Stomach (tissue), 4 donors: ENCODE results near the gene HUS1.
"Not testable (repeated sequence)": the region's sequence is repeated elsewhere in the genome, so short reads cannot be mapped to it uniquely, and the experiment has no call there.

Source experiments
- EP300 ChIP-seq: sonication (generic); formaldehyde crosslinking; IDR thresholded peaks from one replicate; pipeline ENCODE4 v1.6.1; 2017; ENCODE audit warnings: antibody characterized with exemption
- POLR2A ChIP-seq, 4 donors: fragments of 450-650 bp; IDR thresholded peaks; one replicate each; pipeline ENCODE4 v1.6.1; 2016; ENCODE audit warnings: antibody characterized with exemption in 4 of 4, control low read depth in 2 of 4, mild to moderate bottlenecking in 1 of 4, moderate library complexity in 1 of 4
- POLR2AphosphoS5 ChIP-seq, 3 donors: sonication (generic); formaldehyde crosslinking; IDR thresholded peaks; one replicate each; pipeline ENCODE4 v1.6.1; 2016; ENCODE audit warnings: antibody characterized with exemption in 3 of 3
- TF ChIP-seq, protein P1 (sequence below), 7 experiments: fragments of 450-650 bp in 4 of 7; fragments of 200-600 bp in 3 of 7; sonication (generic) in 3 of 7; IDR thresholded peaks; one replicate each; pipeline ENCODE4 v1.5.1; 2016 to 2019; ENCODE audit warnings: antibody characterized with exemption in 7 of 7, control low read depth in 2 of 7, mild to moderate bottlenecking in 1 of 7

DNA sequence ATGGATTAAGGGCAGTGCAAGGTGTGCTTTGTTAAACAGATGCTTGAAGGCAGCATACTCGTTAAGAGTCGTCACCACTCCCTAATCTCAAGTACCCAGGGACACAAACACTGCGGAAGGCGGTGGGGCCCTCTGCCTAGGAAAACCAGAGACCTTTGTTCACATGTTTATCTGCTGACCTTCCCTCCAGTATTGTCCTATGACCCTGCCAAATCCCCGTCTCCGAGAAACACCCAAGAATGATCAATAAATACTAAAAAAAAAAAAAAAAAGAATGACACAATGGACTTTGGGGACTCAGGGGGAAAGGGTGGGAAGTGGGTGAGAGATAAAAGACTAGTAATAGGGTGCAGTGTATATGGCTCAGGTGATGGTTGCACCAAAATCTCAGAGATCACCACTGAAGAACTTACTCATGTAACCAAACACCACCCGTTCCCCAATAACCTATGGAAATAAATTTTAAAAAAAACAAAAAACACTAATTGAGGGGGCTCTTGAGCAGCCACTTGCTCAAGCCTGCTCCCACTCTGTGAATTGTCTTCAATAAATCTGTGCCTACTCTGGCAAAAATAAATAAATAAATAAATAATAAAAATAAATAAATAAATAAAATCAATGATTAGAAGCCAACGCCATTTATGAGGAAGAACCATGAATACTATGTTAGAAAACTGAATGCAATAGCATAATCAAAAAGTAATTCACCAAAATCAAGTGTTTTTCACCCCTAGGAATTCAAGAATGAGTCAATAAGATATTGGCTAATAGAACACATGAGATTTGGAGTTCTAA lies 56.1 kb downstream of the HUS1 start:
- TF ChIP-seq, protein P1, sequence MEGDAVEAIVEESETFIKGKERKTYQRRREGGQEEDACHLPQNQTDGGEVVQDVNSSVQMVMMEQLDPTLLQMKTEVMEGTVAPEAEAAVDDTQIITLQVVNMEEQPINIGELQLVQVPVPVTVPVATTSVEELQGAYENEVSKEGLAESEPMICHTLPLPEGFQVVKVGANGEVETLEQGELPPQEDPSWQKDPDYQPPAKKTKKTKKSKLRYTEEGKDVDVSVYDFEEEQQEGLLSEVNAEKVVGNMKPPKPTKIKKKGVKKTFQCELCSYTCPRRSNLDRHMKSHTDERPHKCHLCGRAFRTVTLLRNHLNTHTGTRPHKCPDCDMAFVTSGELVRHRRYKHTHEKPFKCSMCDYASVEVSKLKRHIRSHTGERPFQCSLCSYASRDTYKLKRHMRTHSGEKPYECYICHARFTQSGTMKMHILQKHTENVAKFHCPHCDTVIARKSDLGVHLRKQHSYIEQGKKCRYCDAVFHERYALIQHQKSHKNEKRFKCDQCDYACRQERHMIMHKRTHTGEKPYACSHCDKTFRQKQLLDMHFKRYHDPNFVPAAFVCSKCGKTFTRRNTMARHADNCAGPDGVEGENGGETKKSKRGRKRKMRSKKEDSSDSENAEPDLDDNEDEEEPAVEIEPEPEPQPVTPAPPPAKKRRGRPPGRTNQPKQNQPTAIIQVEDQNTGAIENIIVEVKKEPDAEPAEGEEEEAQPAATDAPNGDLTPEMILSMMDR (IDR thresholded peaks at IDR 0.05), result not testable (repeated sequence)
- not testable (repeated sequence) for TF ChIP-seq POLR2A (IDR thresholded peaks at IDR 0.05); POLR2AphosphoS5 (IDR thresholded peaks at IDR 0.05); EP300
